ENCODE data around the gene CLEC20A.

The CLEC20A gene

GRCh38 chr1:178498896-178499675 is 2.3 kb upstream of the CLEC20A start:
- no peak for DNase-seq

GRCh38 chr1:178497903-178498478 is 1.2 kb upstream of the CLEC20A start:
- DNase-seq, result no peak

- no peak for DNase-seq
These were observed 889 bp downstream of the CLEC20A start for GRCh38 chr1:178495741-178496409.

GRCh38 chr1:178495158-178495557 is 1.6 kb downstream of the CLEC20A start:
- no peak for DNase-seq

GRCh38 chr1:178494569-178494971 is 2.2 kb downstream of the CLEC20A start:
- DNase-seq, result no peak

GRCh38 chr1:178493301-178493741 is 3.4 kb downstream of the CLEC20A start:
- DNase-seq, result no peak

GRCh38 chr1:178492341-178492740 is 4.4 kb downstream of the CLEC20A start:
- DNase-seq, result no peak

- DNase-seq, result no peak
These were observed 5.0 kb downstream of the CLEC20A start for GRCh38 chr1:178491721-178492120.

GRCh38 chr1:178490967-178491366 is 5.8 kb downstream of the CLEC20A start:
- no peak for DNase-seq

GRCh38 chr1:178490136-178490535 is 6.6 kb downstream of the CLEC20A start:
- DNase-seq, result no peak

- no peak for DNase-seq
These were observed 7.4 kb downstream of the CLEC20A start for GRCh38 chr1:178489399-178489798.

GRCh38 chr1:178488393-178488792 is 8.4 kb downstream of the CLEC20A start:
- no peak for DNase-seq

- no peak for DNase-seq
These were observed 9.6 kb downstream of the CLEC20A start for GRCh38 chr1:178487070-178487615.

GRCh38 chr1:178486100-178487069 is 10.4 kb downstream of the CLEC20A start:
- DNase-seq, result no peak

- DNase-seq, result no peak
These were observed 11.2 kb downstream of the CLEC20A start for GRCh38 chr1:178485541-178485981.

GRCh38 chr1:178484698-178485225 is 12.0 kb downstream of the CLEC20A start:
- DNase-seq, result no peak

GRCh38 chr1:178483251-178483957 is 13.4 kb downstream of the CLEC20A start:
- DNase-seq, result no peak

- DNase-seq, result no peak
These were observed 18.9 kb downstream of the CLEC20A start for GRCh38 chr1:178477841-178478240.

GRCh38 chr1:178477373-178477772 is 19.4 kb downstream of the CLEC20A start:
- DNase-seq, result no peak

- DNase-seq, result no peak
These were observed 24.2 kb downstream of the CLEC20A start for GRCh38 chr1:178472531-178472930.

GRCh38 chr1:178470411-178470960 is 26.3 kb downstream of the CLEC20A start:
- DNase-seq, result no peak
